Keratinocyte (primary cell): ENCODE measurements around the gene FUT7. TPM values are rescaled to one million over a fixed set of nuclear protein-coding genes. Genes with fewer than 3 reads are reported as not detected.

Experiments
- DNase-seq: peaks from one replicate; pipeline ENCODE4 v3.0.0-alpha.2; 2011; ENCODE audit warnings: low read depth, missing footprints, low spot score
- FAIRE-seq: peaks from 2 replicates; lab custom pipeline; 2011; peaks lifted over from hg19 to GRCh38; lab: Jason Lieb, UNC
- H2AFZ ChIP-seq: 2 replicates; pipeline ENCODE4 v1.6.0; 2012; ENCODE audit warnings: low read length, control low read depth, inconsistent platforms; ENCODE audit not compliant: control insufficient read depth
- H3K27ac ChIP-seq: 2 replicates; pipeline ENCODE4 v1.5.1; 2011; ENCODE audit warnings: low read length; ENCODE audit not compliant: control insufficient read depth, insufficient read depth
- H3K27me3 ChIP-seq: 3 replicates; pipeline ENCODE4 v1.6.0; 2011; ENCODE audit warnings: low read length; ENCODE audit not compliant: control insufficient read depth, insufficient read depth; ENCODE audit errors: extremely low read depth
- H3K36me3 ChIP-seq, 2 experiments: 2 replicates in 1 of 2; 3 replicates in 1 of 2; pipeline ENCODE4 v1.5.1; 2011; ENCODE audit warnings: low read length in 2 of 2, mild to moderate bottlenecking in 1 of 2; ENCODE audit not compliant: control insufficient read depth in 2 of 2, insufficient read depth in 2 of 2; ENCODE audit errors: extremely low read depth in 1 of 2
- H3K4me1 ChIP-seq: 3 replicates; pipeline ENCODE4 v1.5.1; 2011; ENCODE audit warnings: low read length; ENCODE audit not compliant: control insufficient read depth, insufficient read depth; ENCODE audit errors: extremely low read depth
- H3K4me2 ChIP-seq: 3 replicates; pipeline ENCODE4 v1.6.0; 2011; ENCODE audit warnings: low read depth, low read length; ENCODE audit not compliant: control insufficient read depth, insufficient read depth; ENCODE audit errors: extremely low read depth
- H3K4me3 ChIP-seq, 3 experiments: fragments of 200-600 bp in 1 of 3; sonication (generic) in 1 of 3; 2 replicates in 2 of 3; 3 replicates in 1 of 3; pipeline ENCODE4 v1.5.1; 2011 to 2016; ENCODE audit warnings: low read length in 3 of 3, mild to moderate bottlenecking in 3 of 3, control low read depth in 2 of 3, inconsistent platforms in 1 of 3, low read depth in 1 of 3, mixed read lengths in 1 of 3, mixed run types in 1 of 3, moderate library complexity in 1 of 3; ENCODE audit not compliant: control insufficient read depth in 2 of 3, insufficient read depth in 2 of 3; ENCODE audit errors: extremely low read depth in 1 of 3
- H3K79me2 ChIP-seq: 2 replicates; pipeline ENCODE4 v1.6.0; 2012; ENCODE audit warnings: low read length; ENCODE audit not compliant: control insufficient read depth, insufficient read depth
- H3K9ac ChIP-seq: 3 replicates; pipeline ENCODE4 v1.6.0; 2011; ENCODE audit warnings: low read length; ENCODE audit not compliant: control insufficient read depth, insufficient read depth; ENCODE audit errors: extremely low read depth
- H3K9me1 ChIP-seq: 3 replicates; pipeline ENCODE4 v1.6.0; 2011; ENCODE audit warnings: low read length; ENCODE audit not compliant: control insufficient read depth, insufficient read depth; ENCODE audit errors: extremely low read depth
- H3K9me3 ChIP-seq: 2 replicates; pipeline ENCODE4 v1.5.1; 2012; ENCODE audit warnings: low read depth, low read length; ENCODE audit not compliant: control insufficient read depth
- H4K20me1 ChIP-seq: 3 replicates; pipeline ENCODE4 v1.6.0; 2011; ENCODE audit warnings: low read length; ENCODE audit not compliant: control insufficient read depth, insufficient read depth; ENCODE audit errors: extremely low read depth
- EZH2 ChIP-seq: IDR thresholded peaks from one replicate; pipeline ENCODE4 v1.6.1; 2012; ENCODE audit warnings: inconsistent platforms, mild to moderate bottlenecking, low read length, moderate library complexity
- dilution Hi-C: fragments of 300-500 bp; cut with MboI; formaldehyde crosslinking; loops from one replicate; pipeline ENCODE4 v1.7.0; 2020; ENCODE audit warnings: low sequenced_read_pairs; ENCODE audit not compliant: extremely low pct_ligation_motif_present
- polyA plus RNA-seq, 5 experiments: library from polyadenylated mRNA; depleted of rRNA in 3 of 5; stranded (reverse) in 3 of 5; stranded (forward) in 1 of 5; unstranded in 1 of 5; fragments of >200 nt; gene quantifications; 1 replicate in 1 of 5; 2 replicates in 3 of 5; 3 replicates in 1 of 5; pipeline versions ENCODE4 v1.2.1 to v1.2.3, GENCODE V29; 2011 to 2012; ENCODE audit warnings: missing spikeins in 2 of 5, low read depth in 1 of 5, low replicate concordance in 1 of 5
- TF ChIP-seq, protein P1 (sequence below), 3 experiments: IDR thresholded peaks in 1 of 3; conservative IDR thresholded peaks in 1 of 3; optimal IDR thresholded peaks in 1 of 3; 2 replicates in 2 of 3; 3 replicates in 1 of 3; pipeline versions ENCODE3 to v1.5.1; 2011; ENCODE audit warnings: low read length in 3 of 3, mild to moderate bottlenecking in 3 of 3, moderate library complexity in 2 of 3, control low read depth in 1 of 3, inconsistent platforms in 1 of 3; ENCODE audit not compliant: insufficient read depth in 2 of 3; ENCODE audit errors: extremely low read depth in 1 of 3

FUT7 gene
- polyA plus RNA-seq, 1 donor (not counting 4 experiments of a cell fraction or from before 2014, with no cell fraction given): not detected

DNA sequence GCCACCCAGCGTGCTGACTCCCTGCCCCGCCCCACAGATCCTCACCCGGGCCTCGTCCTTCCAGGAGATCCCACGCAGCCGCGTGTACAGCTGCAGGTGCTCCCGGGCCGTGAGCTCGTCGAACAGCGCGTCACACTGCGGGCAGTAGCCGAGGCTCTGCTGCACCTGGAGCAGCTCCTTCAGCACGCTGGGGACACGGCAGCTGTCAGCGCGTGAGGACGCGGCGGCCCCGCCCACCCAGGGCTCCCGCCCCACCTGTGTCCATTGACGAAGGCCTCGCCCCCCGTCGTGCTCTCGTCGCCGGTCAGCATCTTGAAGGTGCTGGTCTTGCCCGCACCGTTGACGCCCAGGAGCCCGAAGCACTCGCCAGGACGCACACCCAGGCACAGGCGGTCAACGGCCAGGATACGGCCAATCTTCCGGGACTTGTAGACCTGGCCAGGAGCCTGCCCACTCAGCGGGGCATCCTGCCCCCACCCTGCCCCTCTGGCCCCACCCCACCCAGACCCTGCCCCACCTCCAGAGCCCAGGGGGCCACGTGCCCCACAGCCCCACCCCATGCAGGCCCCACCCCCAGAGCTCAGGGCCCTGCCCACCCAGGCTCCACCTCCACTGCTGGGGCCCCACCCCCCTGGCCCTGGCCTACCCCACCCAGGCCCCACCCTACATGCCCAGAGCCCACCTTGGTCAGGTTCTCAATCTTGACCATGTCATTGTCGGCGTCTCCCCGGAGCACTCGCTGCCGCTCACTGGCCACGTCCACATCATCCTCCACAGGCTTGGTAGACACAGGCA, 21.8 kb downstream of the FUT7 start:
- Histone ChIP-seq H4K20me1 (no peaks in the 10 kb centered on the region), H3K27me3 (no peaks in the 10 kb centered on the region), H3K9ac (no peak overlapping the region), H3K27ac (no peak overlapping the region), H3K79me2 (no peaks in the 10 kb centered on the region), H3K9me1 (no peaks in the 10 kb centered on the region), H3K4me1 (no peaks in the 10 kb centered on the region), H2AFZ (no peak overlapping the region), H3K4me2 (no peak overlapping the region), H3K4me3 (no peak overlapping the region), H3K36me3 (no peaks in the 10 kb centered on the region), H3K9me3 (no peaks in the 10 kb centered on the region)
- FAIRE-seq (no peak), DNase-seq (no peak)
- TF ChIP-seq, protein P1, sequence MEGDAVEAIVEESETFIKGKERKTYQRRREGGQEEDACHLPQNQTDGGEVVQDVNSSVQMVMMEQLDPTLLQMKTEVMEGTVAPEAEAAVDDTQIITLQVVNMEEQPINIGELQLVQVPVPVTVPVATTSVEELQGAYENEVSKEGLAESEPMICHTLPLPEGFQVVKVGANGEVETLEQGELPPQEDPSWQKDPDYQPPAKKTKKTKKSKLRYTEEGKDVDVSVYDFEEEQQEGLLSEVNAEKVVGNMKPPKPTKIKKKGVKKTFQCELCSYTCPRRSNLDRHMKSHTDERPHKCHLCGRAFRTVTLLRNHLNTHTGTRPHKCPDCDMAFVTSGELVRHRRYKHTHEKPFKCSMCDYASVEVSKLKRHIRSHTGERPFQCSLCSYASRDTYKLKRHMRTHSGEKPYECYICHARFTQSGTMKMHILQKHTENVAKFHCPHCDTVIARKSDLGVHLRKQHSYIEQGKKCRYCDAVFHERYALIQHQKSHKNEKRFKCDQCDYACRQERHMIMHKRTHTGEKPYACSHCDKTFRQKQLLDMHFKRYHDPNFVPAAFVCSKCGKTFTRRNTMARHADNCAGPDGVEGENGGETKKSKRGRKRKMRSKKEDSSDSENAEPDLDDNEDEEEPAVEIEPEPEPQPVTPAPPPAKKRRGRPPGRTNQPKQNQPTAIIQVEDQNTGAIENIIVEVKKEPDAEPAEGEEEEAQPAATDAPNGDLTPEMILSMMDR (optimal IDR thresholded peaks at IDR 0.05 in 1 of 3, IDR thresholded peaks at IDR 0.05 in 1 of 3, conservative IDR thresholded peaks at IDR 0.05 in 1 of 3; ENCODE audit: extremely low read depth in 1 of 3, insufficient read depth in 2 of 3, low read length in 3 of 3): no peak
- no peak for TF ChIP-seq EZH2
- dilution Hi-C loops: no loop called here

DNA sequence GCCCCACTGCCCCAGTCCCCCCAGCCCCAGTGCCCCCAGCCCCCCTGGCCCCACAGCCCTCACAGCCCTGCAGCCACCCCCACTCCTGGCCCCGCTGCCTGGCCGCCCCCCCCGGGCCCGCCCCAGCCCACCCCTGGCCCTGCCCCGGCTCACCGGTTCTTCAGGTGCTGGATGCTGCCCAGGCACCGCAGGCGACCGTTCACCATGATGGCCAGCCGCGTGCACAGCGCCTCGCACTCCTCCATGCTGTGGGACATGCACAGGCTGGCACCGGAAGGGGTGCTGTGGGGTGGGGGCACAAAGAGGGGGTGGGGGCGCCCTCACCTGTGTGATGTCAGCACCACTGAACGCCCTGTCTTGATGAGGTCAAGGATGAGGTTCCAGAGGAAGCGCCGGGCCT, 22.7 kb downstream of the FUT7 start:
- no peaks in the 10 kb centered on the region for H4K20me1 ChIP-seq
- FAIRE-seq (no peak), DNase-seq (no peak)
- H3K4me2 ChIP-seq: no peak overlapping the region
- no peak for TF ChIP-seq EZH2
- TF ChIP-seq, protein P1 (optimal IDR thresholded peaks at IDR 0.05 in 1 of 3, IDR thresholded peaks at IDR 0.05 in 1 of 3, conservative IDR thresholded peaks at IDR 0.05 in 1 of 3; ENCODE audit: extremely low read depth in 1 of 3, insufficient read depth in 2 of 3, low read length in 3 of 3): no peak
- no peak overlapping the region for H3K9ac ChIP-seq
- H3K36me3 ChIP-seq: no peaks in the 10 kb centered on the region
- H3K9me3 ChIP-seq: no peaks in the 10 kb centered on the region
- H3K27me3 ChIP-seq: no peaks in the 10 kb centered on the region
- no peak overlapping the region for H3K27ac ChIP-seq
- H3K4me3 ChIP-seq: no peak overlapping the region
- no peaks in the 10 kb centered on the region for H3K79me2 ChIP-seq
- H2AFZ ChIP-seq: no peak overlapping the region
- H3K9me1 ChIP-seq: no peaks in the 10 kb centered on the region
- dilution Hi-C loops: no loop called here
- no peaks in the 10 kb centered on the region for H3K4me1 ChIP-seq
